Fibroblast of skin of right biceps (primary cell): ENCODE data around the gene ING2.
"Not testable (repeated sequence)": the region's sequence is repeated elsewhere in the genome, so short reads cannot be mapped to it uniquely, and the experiment has no call there.

Source experiments
- DNase-seq: peaks from one replicate; pipeline ENCODE4 v3.0.0-alpha.2; 2013

The ING2 gene

DNA sequence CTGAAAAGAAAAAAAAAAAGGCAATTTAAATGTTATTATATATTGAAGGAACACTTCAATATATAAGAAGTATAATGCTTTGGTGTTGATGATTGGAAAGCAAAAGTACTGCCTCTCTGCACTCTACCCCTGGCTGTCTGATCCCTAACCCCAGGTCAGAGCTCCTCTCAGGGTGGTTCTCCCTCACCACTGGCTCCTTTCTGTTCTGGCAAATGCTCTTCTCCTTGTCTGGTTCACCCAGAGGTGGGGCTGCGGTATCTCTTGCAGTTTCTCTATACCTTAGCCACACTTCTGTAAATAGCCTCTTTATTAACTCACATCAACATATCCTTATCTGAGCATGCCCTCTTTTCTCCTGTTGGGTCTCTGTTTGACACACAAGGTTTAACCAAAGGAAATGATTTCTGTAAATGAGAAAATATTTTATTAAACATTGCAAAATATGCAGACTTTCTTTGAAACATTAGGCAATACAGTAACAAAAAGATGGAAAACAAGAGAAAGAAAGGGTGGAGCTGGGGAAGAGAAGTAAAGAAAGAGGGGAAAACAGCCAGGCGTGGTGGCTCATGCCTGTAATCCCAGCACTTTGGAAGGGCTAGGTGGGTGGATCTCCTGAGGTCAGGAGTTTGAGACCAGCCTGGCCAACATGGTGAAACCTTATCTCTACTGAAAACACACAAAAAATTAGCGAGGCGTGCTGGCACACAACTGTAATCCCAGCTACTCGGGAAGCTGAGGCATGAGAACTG lies 45.7 kb downstream of the ING2 start:
- DNase-seq = no peak

DNA sequence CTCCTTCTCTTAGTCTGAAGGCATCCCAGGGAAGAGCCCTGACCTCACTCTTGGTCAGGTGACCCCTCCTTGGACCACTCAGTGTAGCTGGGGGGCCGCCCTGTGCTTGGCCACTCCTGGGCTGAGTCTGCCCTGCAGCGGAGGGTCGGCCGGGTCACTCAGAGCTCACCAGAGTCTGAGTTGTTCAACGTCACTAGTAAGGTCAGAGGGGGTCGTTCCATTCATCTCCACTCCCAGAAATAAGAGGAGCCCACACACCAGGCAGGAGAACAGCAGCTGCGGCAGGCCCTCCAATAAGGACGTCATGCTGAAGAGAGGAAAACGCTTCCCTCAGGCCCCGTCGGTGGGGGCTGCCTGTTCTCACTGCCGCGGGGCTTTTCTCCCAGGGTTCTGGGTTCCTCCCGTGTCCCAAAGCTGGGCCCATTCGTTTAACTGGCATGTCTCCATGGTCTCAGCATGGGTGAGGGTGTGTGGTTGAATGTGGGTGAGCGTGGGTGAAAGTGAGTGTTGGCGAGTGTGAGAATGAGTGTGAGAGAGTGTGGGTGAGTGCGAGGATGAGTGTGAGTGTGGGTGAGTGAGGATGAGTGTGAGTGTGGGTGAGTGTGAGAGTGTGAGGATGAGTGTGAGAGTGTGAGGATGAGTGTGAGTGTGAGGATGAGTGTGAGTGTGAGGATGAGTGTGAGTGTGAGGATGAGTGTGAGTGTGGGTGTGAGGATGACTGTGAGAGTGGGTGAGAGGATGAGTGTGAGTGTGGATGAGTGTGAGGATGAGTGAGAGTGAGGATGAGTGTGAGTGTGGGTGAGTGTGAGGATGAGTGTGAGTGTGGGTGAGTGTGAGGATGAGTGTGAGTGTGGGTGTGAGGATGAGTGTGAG lies 47.7 kb downstream of the ING2 start:
- no peak for DNase-seq

DNA sequence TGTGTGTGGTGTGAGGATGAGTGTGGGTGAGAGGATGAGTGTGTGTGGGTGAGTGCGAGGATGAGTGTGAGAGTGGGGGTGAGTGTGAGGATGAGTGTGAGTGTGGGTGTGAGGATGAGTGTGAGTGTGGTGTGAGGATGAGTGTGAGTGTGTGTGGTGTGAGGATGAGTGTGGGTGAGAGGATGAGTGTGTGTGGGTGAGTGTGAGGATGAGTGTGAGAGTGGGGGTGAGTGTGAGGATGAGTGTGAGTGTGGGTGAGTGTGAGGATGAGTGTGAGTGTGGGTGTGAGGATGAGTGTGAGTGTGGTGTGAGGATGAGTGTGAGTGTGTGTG lies 48.3 kb downstream of the ING2 start:
- not testable (repeated sequence) for DNase-seq

DNA sequence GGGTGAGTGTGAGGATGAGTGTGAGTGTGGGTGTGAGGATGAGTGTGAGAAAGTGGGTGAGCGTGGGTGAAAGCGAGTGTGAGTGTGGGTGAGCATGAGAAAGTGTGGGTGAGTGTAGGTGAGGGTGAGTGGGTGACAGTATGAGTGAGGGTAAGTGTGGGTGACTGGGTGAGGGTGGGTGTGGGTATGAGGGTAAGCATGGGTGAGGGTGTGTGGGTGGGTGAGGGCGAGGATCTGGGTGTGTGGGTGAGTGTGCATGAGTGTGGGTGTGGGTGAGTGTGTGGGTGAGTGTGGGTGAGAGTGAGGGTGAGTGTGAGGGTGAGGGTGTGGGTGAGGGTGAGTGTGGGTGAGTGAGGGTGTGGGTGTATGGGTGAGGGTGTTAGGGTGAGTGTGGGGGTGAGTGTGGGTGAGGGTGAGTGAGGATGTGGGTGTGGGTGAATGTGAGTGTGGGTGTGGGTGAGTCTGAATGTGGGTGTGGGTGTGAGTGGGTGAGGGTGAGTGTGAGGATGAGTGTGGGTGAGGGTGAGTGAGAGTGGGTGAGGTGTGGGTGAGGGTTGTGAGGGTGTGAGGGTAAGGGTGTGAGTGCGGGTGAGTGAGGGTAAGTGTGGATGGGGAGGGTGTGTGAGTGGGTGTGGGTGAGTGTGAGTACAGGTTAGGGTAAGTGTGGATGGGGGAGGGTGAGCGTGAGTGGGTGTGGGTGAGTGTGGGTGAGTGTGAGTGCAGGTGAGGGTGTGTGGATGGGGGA lies 48.9 kb downstream of the ING2 start:
- DNase-seq = no peak

DNA sequence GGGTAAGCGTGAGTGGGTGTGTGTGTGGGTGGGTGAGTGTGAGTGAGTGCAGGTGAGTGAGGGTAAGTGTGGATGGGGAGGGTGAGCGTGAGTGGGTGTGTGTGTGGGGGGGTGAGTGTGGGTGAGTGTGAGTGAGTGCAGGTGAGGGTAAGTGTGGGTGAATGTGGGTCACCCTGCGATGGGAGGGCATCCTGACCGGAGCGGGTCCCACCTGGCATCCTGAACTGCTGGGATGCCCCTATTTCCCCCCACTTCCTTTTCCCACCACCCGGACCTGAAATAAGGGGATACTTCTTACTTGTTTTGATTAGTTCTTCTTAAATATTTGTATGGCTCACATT lies 49.5 kb downstream of the ING2 start:
- DNase-seq = no peak

DNA sequence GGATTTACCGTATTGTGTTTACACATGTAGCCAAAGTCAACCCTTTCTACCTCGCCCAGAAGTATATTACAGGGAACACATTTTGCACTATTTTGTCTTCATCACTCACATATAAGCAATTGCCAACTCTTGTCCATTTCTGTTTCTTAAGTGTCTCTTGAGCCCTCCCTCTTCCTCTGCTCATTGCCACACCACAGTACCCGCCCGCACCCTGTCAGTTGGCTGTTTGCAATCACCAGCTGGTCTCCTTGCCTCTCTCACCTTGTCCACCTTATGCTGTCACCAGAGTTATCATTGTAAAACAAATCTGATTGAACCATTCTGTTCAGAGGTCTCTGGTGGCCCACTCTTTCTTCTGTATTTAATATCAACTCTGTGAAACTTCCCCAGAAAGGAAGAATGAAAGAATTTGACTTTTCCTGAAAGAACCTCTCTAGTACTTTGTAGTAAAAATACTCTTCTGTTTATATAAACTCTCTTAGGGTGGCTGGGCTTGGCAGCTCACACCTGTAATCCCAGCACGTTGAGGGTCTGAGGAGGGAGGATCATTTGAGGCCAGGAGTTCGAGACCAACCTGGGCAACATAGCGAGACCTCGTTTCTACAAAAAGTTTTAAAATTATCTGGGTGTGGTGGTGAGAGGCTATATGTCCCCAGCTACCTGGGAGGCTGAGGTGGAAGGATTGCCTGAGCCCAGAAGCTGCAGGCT lies 50.2 kb downstream of the ING2 start:
- DNase-seq = no peak

DNA sequence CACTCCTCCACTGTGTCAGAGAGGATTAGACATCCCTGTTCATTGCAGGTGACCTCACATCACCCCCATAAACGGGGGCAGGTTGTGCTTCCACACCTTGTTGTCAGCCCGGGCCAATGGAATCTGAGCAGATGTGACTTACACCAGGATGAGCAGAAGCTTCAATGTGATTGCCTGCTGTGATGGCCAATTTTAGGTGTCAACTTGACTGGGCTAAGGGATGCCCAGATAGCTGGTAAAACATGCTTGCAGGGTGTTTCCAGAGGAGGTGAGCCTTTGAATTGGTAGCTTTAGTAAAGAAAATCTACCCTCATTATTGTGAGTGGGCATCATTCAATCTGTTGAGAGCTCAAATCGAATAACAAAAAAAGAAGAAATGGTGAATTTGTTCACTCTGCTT lies 52.1 kb downstream of the ING2 start:
- no peak for DNase-seq

DNA sequence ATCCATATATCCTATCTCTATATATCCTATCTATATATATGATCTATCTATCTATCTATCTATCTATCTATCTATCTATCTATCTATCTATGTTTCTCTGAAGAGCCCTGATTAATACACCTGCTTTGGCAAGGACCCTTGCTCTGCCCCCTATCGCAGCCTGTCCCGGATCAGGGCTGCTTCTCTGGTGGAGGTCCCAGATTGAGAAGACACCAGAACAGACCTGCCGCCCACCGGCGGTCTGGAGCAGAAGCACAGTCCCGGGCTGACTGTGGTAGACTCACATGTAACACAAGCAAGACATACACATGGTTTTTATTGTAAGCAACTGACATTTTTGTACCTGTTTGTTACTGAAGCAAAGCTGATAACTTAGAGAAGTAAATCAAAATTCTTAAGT lies 52.8 kb downstream of the ING2 start:
- DNase-seq = no peak

DNA sequence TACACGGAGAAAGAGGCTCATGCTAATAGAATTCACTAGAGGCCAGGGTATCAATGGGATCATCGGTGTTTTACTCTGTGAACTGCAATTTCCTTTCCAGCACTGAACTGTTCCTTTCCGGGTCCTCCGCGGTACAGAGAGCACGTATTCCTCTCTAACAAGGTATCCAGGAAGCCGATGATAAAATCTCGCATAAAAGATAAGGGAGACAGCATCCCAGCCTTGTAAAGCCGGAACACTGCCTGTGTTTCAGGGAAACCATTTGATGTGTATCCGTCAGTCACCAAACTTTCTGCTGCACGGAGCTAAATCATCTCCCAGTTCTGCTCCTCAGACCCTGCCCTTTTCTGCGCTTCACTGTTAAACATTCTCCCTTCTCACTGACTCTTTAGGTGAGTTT lies 54.0 kb downstream of the ING2 start:
- no peak for DNase-seq

DNA sequence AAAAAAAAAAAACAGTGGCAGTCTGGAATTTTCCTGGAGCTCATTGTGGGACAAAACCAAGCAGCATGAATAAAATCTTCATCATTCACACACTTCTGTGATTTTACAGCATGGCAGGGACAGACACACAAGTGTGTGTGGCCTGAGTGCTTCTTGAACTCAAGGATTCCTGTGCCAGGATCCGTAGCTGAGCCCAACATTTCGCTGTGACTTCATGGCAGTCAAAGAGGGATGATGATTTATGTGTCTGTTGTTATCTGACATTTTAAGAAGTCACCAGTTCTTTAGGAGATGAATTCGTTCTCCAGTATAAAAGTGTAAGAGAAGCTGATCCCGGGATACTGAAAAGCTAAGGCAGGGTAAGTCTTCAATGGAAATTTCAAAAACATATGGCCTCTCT lies 57.0 kb downstream of the ING2 start:
- no peak for DNase-seq
